ENCODE results near the gene ACIN1.

- TF ChIP-seq CTCF (IDR thresholded peaks at IDR 0.05), result no peak
- TF ChIP-seq ZFX (IDR thresholded peaks at IDR 0.05; ENCODE audit: borderline replicate concordance), result no peak
Observed at GRCh38 chr14:23049011-23049410, 45.9 kb downstream of the ACIN1 start.

Measured in 22Rv1 (cell line).